BE2C (cell line): ENCODE measurements around the gene IFNG-AS1.

Experiments
- DNase-seq: peaks from one replicate; pipeline ENCODE4 v3.0.0-alpha.2; 2020
- H3K27me3 ChIP-seq: fragments of 250-450 bp; sonication (Bioruptor Pico); 2 replicates; pipeline ENCODE4 v1.5.1; 2020; ENCODE audit warnings: mild to moderate bottlenecking
- H3K36me3 ChIP-seq: fragments of 250-450 bp; sonication (Bioruptor Pico); 2 replicates; pipeline ENCODE4 v1.5.1; 2020; ENCODE audit warnings: mild to moderate bottlenecking
- H3K4me1 ChIP-seq: fragments of 250-450 bp; sonication (Bioruptor Pico); 2 replicates; pipeline ENCODE4 v1.5.1; 2020
- H3K4me3 ChIP-seq: 2 replicates; pipeline ENCODE4 v1.5.1; 2011; ENCODE audit warnings: low read depth, low read length
- H3K9me3 ChIP-seq: fragments of 250-450 bp; sonication (Bioruptor Pico); 2 replicates; pipeline ENCODE4 v1.5.1; 2020
- TF ChIP-seq, protein P1 (sequence below): IDR thresholded peaks from 2 replicates; pipeline ENCODE4 v1.5.1; 2012; ENCODE audit warnings: mild to moderate bottlenecking, low read depth, low read length

IFNG-AS1 gene

GRCh38 chr12:68040450-68041075 lies 51.3 kb downstream of the IFNG-AS1 start:
- Histone ChIP-seq H3K4me3 (no peak overlapping the region), H3K4me1 (no peaks in the 10 kb centered on the region), H3K27me3 (no peaks in the 10 kb centered on the region), H3K36me3 (no peaks in the 10 kb centered on the region; the same call in 1 of the 2 replicates), H3K9me3 (no peaks in the 10 kb centered on the region; the same call in 1 of the 2 replicates)
- TF ChIP-seq, protein P1, sequence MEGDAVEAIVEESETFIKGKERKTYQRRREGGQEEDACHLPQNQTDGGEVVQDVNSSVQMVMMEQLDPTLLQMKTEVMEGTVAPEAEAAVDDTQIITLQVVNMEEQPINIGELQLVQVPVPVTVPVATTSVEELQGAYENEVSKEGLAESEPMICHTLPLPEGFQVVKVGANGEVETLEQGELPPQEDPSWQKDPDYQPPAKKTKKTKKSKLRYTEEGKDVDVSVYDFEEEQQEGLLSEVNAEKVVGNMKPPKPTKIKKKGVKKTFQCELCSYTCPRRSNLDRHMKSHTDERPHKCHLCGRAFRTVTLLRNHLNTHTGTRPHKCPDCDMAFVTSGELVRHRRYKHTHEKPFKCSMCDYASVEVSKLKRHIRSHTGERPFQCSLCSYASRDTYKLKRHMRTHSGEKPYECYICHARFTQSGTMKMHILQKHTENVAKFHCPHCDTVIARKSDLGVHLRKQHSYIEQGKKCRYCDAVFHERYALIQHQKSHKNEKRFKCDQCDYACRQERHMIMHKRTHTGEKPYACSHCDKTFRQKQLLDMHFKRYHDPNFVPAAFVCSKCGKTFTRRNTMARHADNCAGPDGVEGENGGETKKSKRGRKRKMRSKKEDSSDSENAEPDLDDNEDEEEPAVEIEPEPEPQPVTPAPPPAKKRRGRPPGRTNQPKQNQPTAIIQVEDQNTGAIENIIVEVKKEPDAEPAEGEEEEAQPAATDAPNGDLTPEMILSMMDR, result peak; percentile 89
- DNase-seq, result peak; percentile 60

DNA sequence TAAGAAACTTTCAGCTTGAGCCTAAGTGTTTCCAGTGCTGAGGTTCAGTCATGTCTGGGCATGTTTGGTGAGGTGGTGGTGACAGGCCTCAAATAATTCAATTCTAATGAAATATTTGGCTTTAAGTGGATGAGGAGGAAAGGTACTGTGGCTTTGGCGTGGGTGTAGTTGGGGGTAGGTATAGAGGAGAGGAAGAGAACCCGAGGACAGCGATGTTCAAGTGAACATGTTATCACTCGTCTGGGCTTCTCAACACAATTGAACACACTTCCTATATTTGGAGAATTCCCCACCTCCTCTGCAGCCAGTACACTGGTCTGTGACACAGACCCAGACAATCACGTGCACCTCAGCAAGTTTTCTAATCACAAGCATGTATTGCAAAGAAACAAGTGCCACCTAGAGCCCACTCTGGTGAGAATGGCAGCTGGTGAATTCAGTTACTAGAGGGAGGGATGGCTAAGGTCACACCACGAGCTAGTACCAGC lies 53.0 kb downstream of the IFNG-AS1 start:
- Histone ChIP-seq H3K27me3 (no peaks in the 10 kb centered on the region), H3K9me3 (no peaks in the 10 kb centered on the region; the same call in 1 of the 2 replicates), H3K36me3 (no peaks in the 10 kb centered on the region; the same call in 1 of the 2 replicates), H3K4me3 (no peak overlapping the region), H3K4me1 (no peaks in the 10 kb centered on the region)
- DNase-seq, result no peak
- TF ChIP-seq, protein P1, result no peak

DNA sequence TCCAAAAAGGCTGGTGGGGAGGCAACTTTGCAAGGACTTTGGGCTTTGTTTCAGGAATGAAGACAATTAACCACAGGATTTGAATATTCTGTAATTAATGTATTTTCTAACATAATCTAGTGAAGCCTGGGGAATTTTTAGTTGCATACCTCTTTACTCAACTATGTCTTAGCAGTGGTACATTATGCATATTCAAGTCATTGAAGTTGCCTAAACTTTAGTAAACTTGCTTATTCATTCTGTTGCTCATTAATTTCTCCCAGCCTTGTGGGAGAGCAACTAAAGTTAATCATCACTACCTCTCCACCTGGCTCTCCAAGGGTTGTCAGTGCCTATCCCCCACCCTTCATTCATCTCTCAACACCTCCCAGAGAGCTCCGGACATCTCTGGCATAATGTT lies 54.2 kb downstream of the IFNG-AS1 start:
- Histone ChIP-seq H3K4me3 (no peak overlapping the region), H3K36me3 (no peaks in the 10 kb centered on the region; the same call in 1 of the 2 replicates), H3K4me1 (no peaks in the 10 kb centered on the region), H3K9me3 (no peaks in the 10 kb centered on the region; the same call in 1 of the 2 replicates), H3K27me3 (no peaks in the 10 kb centered on the region)
- DNase-seq, result no peak
- TF ChIP-seq, protein P1, result no peak

DNA sequence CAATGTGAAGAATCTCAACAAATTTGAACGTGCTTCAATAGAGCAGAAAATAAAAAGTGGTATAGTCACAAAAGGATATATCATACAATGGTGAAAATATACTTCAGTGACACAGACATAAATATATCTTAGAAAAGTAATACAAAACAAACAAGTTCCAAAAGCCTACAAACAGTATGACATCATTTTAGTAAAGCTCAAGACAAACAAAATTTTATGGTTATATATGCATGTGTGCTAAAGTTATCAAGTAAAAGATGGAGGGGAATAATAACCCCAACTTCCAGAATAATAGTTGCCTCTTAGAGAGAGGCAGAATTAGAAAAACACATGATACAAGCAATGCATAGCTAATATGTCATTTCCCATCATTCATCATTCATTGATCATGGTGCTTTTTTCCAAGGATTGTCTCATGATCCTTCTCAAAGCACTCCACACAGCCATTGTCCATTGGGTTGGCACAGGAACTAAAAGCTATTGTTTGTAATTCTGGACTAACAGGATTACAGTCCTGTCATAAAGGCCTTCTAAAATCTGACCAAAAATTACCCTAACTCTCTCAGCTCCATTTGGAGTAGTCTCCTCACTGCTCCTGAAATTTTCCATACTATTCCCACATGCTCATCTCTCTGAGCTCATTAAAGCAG lies 59.5 kb downstream of the IFNG-AS1 start:
- no peak for DNase-seq
- Histone ChIP-seq H3K4me1 (no peaks in the 10 kb centered on the region), H3K36me3 (no peaks in the 10 kb centered on the region), H3K4me3 (no peak overlapping the region), H3K27me3 (no peaks in the 10 kb centered on the region), H3K9me3 (no peaks in the 10 kb centered on the region; the same call in 1 of the 2 replicates)
- TF ChIP-seq, protein P1, result no peak

DNA sequence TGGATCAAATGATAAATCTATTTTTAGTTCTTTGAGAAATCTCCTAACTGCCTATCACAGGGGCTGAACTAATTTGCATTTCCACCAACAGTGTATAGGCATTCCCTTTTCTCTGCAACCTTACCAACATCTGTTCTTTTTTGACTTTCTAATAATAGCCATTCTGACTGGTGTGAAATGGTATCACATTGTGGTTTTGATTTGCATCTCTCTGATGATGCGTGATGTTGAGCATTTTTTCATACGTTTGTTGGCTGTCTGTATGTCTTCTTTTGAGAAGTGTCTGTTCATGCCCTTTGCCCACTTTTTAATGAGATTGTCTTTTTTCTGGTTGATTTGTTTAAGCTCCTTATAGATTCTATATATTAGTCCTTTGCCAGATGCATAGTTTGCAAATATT lies 67.1 kb downstream of the IFNG-AS1 start:
- DNase-seq, result no peak
- Histone ChIP-seq H3K9me3 (no peaks in the 10 kb centered on the region), H3K36me3 (no peaks in the 10 kb centered on the region), H3K27me3 (no peaks in the 10 kb centered on the region), H3K4me3 (no peak overlapping the region), H3K4me1 (no peaks in the 10 kb centered on the region)
- TF ChIP-seq, protein P1, result no peak
